Effector memory CD4-positive, alpha-beta T cell (primary cell): Measurements from ENCODE around the gene MCF2.
"Not testable (repeated sequence)": the region's sequence is repeated elsewhere in the genome, so short reads cannot be mapped to it uniquely, and the experiment has no call there.

Experiments
- DNase-seq, 3 donors: peaks; one replicate each; pipeline ENCODE4 v3.0.0-alpha.2; 2020
- H3K27ac ChIP-seq: 2 replicates; pipeline ENCODE4 v1.7.0; 2013; ENCODE audit warnings: mild to moderate bottlenecking, low read length, moderate library complexity; ENCODE audit not compliant: insufficient read depth, poor library complexity, severe bottlenecking
- H3K27me3 ChIP-seq: replicated peaks from 2 replicates; pipeline ENCODE4 v1.7.0; 2013; ENCODE audit warnings: mild to moderate bottlenecking, low read length; ENCODE audit not compliant: insufficient read depth, control insufficient read depth, poor library complexity, severe bottlenecking
- H3K36me3 ChIP-seq: 2 replicates; pipeline ENCODE4 v1.7.0; 2013; ENCODE audit warnings: mild to moderate bottlenecking, low read length, moderate library complexity; ENCODE audit not compliant: control insufficient read depth, insufficient read depth
- H3K4me1 ChIP-seq: 2 replicates; pipeline ENCODE4 v1.7.0; 2013; ENCODE audit warnings: low read length, mild to moderate bottlenecking; ENCODE audit not compliant: control insufficient read depth, insufficient read depth, poor library complexity, severe bottlenecking
- H3K4me3 ChIP-seq: 2 replicates; pipeline ENCODE4 v1.7.0; 2013; ENCODE audit warnings: low read length, low read depth, mild to moderate bottlenecking; ENCODE audit not compliant: insufficient read depth, poor library complexity, severe bottlenecking
- H3K9me3 ChIP-seq: 2 replicates; pipeline ENCODE4 v1.7.0; 2013; ENCODE audit warnings: mild to moderate bottlenecking, low read length, moderate library complexity; ENCODE audit not compliant: control insufficient read depth

Gene MCF2

DNA sequence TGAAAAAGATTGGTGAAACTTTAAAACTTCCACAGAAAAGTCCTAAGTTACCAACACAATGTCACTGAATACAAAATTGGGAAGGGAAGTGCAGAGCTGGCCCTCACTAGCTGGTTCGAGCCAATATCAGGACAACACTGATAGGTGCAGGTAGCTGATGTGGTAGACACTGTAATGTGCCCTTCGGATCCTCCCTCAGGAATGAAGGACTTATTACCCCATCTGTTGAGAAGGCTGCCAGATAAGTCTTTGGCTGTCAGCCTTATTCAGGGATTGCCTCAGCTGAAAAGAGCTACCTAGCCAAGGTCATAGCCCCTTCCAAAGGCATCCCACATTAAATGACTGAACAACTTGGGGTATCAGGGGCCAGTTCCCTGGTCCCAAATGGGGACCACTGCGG lies 5.3 kb downstream of the MCF2 start:
- H3K27me3 ChIP-seq, result no peaks in the 10 kb centered on the region
- no peak for DNase-seq
- H3K9me3 ChIP-seq, result no peaks in the 10 kb centered on the region

DNA sequence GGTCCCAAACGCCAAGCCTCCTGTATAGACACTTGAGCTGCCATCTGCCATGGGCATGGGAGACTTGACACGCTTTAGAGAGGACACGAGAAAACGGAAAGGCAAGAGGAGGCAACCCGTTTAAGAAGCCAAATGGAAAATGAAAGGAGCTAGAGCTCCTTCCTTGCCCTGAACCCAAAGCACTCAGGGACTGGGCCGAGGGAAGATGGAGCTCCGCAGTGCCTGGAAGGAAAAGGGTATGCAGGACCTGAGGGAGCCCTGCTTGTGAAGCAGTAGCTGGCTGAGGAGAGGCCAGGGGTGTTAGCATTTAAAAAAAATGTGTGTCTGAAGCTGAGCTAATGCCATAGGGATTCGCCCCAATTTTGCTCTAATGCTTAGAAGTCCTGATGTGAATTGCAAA lies 15.1 kb downstream of the MCF2 start:
- H3K9me3 ChIP-seq, result no peaks in the 10 kb centered on the region
- H3K4me3 ChIP-seq, result no peak overlapping the region
- DNase-seq, result no peak
- no peaks in the 10 kb centered on the region for H3K36me3 ChIP-seq
- H3K4me1 ChIP-seq, result no peaks in the 10 kb centered on the region
- H3K27ac ChIP-seq, result no peak overlapping the region
- no peaks in the 10 kb centered on the region for H3K27me3 ChIP-seq

More for the DNA sequence above, 5.3 kb downstream of the MCF2 start:
- H3K4me3 ChIP-seq, result no peak overlapping the region
- H3K4me1 ChIP-seq, result no peaks in the 10 kb centered on the region
- no peak overlapping the region for H3K27ac ChIP-seq
- H3K36me3 ChIP-seq, result no peaks in the 10 kb centered on the region

DNA sequence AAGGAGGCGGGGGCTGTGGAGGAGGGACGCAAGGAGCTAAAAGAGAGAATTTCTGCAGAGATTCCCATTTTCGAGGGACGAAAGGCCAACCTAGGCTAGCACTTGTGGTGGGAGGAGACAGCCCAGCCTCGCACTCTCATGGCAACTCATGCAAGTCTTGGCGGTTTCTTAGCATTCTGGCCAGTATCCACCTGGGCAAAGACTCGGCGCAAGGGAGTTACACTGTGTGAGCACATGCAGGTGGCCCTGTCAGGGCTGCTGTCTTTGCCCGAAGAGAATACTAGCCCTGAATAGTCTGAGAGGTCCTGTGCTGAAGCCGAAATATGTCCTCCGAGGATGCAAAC lies 15.5 kb downstream of the MCF2 start:
- Histone ChIP-seq H3K27me3 (no peaks in the 10 kb centered on the region), H3K27ac (no peak overlapping the region), H3K4me1 (no peaks in the 10 kb centered on the region), H3K4me3 (no peak overlapping the region), H3K9me3 (no peaks in the 10 kb centered on the region), H3K36me3 (no peaks in the 10 kb centered on the region)
- DNase-seq, result no peak

DNA sequence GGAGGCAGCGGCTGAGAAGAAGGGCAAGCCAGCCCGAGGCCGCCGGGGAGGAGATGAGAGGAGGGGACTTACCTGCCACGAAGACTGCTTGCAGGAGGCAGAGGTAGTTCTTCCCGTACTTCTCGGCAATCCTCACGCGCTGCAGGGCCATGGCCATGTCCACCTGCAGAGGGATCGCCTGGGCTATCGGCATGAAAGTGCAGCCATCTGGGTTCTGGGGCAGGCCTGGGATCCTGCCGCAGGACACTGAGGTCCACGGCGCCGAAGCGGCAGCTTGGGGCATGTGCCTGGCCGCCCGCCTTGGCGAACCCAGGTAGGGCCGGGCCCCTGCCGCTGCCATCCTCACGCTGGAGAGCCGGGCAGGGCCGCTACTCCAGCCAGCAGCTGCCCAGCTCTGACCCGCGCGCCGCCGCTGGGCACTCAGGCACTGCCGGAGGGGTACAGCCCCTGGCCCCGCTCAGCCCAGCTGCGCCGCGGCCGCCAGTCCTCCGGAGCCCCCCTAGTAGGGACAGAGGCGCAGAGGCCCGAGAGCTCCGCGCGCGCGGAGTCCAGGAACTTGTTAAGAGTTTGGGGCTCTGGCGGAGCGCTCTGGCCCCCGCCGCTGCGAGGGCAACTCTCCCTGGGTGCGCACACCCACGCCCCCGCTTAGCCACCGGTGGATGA lies 16.0 kb downstream of the MCF2 start:
- no peaks in the 10 kb centered on the region for H3K36me3 ChIP-seq
- no peaks in the 10 kb centered on the region for H3K27me3 ChIP-seq
- H3K9me3 ChIP-seq, result no peaks in the 10 kb centered on the region
- no peaks in the 10 kb centered on the region for H3K4me1 ChIP-seq
- no peak for DNase-seq
- H3K4me3 ChIP-seq, result no peak overlapping the region
- no peak overlapping the region for H3K27ac ChIP-seq

DNA sequence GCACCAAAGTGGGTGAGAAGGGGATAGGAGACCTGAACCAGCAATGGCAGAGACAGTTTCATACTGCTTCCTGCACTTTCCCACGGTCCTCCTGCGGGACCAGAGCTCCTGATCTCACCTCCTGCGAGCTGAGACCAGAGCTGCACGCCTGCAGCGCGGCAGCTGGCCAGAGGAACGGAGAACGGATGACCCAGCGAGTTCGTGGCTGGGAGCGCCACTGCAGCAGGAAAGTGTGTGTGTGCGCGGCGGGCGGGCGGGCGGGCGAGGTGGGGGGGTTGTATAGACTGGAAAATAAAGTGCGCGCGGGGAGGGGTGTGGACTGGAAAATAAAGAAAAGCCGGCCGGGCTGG lies 16.5 kb downstream of the MCF2 start:
- no peaks in the 10 kb centered on the region for H3K36me3 ChIP-seq
- no peak for DNase-seq
- no peaks in the 10 kb centered on the region for H3K4me1 ChIP-seq
- H3K27me3 ChIP-seq, result no peaks in the 10 kb centered on the region
- H3K9me3 ChIP-seq, result no peaks in the 10 kb centered on the region
- H3K27ac ChIP-seq, result no peak overlapping the region
- H3K4me3 ChIP-seq, result no peak overlapping the region

DNA sequence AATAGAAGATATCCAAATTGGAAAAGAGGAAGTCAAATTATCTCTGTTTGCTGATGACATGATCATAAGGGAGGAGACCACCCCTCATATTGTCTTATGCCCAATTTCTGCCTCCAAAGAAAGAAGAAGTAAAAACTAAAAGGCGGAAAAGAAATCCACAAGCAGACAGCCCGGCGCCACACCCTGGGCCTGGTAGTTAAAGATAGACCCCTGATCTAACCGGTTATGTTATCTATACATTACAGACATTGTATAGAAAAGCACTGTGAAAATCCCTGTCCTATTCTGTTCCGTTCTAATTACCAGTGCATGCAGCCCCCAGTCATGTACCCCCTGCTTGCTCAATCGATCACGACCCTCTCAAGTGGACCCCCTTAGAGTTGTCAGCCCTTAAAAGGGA lies 22.8 kb downstream of the MCF2 start:
- H3K9me3 ChIP-seq, H3K4me3 ChIP-seq, H3K4me1 ChIP-seq, DNase-seq, H3K27ac ChIP-seq, H3K27me3 ChIP-seq, H3K36me3 ChIP-seq: not testable (repeated sequence)

DNA sequence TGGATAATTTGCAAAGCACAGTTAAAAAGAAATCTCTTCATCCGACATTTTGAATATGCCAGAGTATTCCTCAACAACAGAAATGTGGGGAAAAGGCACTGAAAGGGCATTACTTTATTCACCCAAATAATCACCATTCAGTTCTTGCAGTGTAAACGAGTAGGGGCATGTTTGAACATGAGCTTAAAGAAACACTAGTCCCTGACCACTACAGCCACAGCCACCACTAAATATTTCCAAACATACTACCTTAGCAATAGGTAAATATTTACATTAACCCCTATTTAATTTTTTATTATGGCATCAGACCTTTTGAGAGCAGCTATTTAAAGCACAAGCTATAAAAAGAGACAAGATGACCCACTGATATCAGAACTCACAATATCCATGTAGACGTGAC lies 27.6 kb downstream of the MCF2 start:
- Histone ChIP-seq H3K27me3 (no peaks in the 10 kb centered on the region), H3K9me3 (no peaks in the 10 kb centered on the region), H3K27ac (no peak overlapping the region)

DNA sequence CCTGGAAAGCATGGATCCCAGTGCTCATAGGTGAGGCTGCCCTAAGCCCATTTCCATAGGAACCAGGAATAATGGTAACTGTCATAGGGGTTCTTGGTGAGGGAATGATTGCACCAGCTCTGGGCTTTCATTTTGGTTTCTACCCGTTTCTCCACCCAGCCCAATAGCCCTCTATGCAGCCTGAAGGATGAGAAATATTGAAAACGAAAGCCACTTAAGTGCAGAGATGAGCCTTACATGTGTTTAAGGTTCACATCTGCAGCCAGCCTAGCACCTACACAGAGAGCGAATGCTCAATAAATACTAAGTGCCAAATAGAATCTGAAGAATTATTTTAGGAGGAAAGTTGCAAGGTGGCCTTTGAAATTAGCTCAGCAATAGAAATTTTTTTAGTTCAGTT lies 60.4 kb downstream of the MCF2 start:
- no peak for DNase-seq
- H3K4me3 ChIP-seq, result no peak overlapping the region

More for the DNA sequence above, 27.6 kb downstream of the MCF2 start:
- DNase-seq, result no peak
- Histone ChIP-seq H3K36me3 (no peaks in the 10 kb centered on the region), H3K4me1 (no peaks in the 10 kb centered on the region), H3K4me3 (no peak overlapping the region)

DNA sequence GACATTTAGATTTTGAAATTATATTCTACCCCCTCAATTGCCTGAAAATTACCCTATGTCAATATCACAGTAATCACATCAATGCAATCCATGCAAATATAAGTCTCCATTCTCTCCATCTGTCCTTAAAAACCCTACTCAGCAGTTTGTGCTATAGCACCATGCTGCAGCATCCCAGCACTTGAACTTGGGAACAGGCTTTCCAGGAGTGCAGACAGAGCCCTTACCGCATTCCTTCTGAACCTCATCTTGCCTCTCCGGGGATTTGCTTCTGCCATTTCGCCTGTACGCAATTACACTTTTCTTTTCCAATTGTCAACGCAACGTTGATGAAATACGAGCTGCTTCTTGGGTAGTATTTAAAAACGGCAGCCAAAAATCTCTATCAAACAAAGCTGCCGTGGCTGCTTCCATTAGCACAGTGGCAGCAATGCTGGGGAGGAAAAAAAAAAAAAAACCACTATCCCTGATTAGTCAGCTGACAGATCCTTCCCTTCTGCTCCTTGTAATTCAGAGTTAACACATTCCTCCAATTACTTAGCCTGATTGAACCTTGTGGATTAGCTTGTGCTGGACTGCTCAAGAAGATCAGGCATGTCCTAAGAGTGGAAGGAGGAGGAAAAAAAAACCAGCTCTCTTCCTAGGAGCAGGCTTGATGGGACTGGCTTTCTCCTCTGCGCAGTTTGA lies 65.6 kb downstream of the MCF2 start:
- no peak for DNase-seq
- Histone ChIP-seq H3K4me3 (no peak overlapping the region), H3K27ac (no peak overlapping the region), H3K36me3 (no peaks in the 10 kb centered on the region), H3K4me1 (no peaks in the 10 kb centered on the region), H3K27me3 (no peaks in the 10 kb centered on the region), H3K9me3 (no peaks in the 10 kb centered on the region)

More for the DNA sequence above, 60.4 kb downstream of the MCF2 start:
- no peaks in the 10 kb centered on the region for H3K9me3 ChIP-seq
- no peaks in the 10 kb centered on the region for H3K36me3 ChIP-seq
- no peak overlapping the region for H3K27ac ChIP-seq
- H3K4me1 ChIP-seq, result no peaks in the 10 kb centered on the region
- H3K27me3 ChIP-seq, result no peaks in the 10 kb centered on the region

DNA sequence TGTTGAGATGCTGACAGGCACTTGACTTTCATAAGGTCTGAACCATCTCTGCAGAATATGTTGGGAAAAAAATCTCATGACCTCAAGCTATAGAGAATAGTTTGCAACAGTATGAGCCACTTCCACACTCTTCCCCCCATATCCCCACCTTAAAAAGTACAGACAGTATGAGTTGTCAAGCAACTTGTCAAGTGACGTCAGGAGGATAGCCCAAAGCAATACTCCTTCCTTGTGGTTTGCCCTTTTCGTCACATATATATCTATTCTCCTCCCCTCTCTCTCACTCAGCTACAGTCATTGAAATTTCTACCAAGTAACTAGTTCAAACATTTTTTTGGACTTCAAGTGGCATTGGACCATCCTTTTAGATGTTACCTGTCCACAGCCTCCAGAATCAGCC lies 67.7 kb downstream of the MCF2 start:
- Histone ChIP-seq H3K36me3 (no peaks in the 10 kb centered on the region), H3K4me1 (no peaks in the 10 kb centered on the region), H3K4me3 (no peak overlapping the region), H3K27ac (no peak overlapping the region), H3K9me3 (no peaks in the 10 kb centered on the region), H3K27me3 (no peaks in the 10 kb centered on the region)
- no peak for DNase-seq
